Testis (tissue), 2 donors: ENCODE measurements around the gene FRAT2.

ENCODE experiments used
- POLR2A ChIP-seq: fragments of 450-650 bp; IDR thresholded peaks from one replicate; pipeline ENCODE4 v1.6.1; 2017; ENCODE audit warnings: antibody characterized with exemption, mild to moderate bottlenecking, moderate library complexity
- TF ChIP-seq, protein P1 (sequence below), 3 experiments: fragments of 450-650 bp in 2 of 3; fragments of 200-600 bp in 1 of 3; sonication (generic) in 1 of 3; IDR thresholded peaks; one replicate each; pipeline ENCODE4 v1.5.1; 2016 to 2019; ENCODE audit warnings: antibody characterized with exemption in 3 of 3, mild to moderate bottlenecking in 2 of 3, moderate library complexity in 1 of 3

DNA sequence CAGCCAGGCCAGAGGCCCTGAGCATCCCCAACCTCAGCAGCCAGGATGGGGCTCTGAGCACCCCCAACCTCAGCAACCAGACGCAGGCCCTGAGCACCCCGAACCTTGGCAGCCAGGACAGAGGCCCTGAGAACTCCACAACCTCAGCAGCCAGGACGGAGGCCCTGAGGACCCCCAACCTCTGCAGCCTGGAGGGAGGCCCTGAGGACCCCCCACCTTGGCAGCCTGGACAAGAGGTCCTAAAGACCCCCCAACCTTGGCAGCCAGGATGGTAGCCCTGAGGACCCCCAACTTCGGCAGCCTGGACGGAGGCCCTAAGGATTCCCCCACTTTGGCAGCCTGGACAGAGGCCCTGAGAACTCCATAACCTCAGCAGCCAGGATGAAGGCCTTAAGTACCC, 49.6 kb upstream of the FRAT2 start:
- TF ChIP-seq, protein P1, sequence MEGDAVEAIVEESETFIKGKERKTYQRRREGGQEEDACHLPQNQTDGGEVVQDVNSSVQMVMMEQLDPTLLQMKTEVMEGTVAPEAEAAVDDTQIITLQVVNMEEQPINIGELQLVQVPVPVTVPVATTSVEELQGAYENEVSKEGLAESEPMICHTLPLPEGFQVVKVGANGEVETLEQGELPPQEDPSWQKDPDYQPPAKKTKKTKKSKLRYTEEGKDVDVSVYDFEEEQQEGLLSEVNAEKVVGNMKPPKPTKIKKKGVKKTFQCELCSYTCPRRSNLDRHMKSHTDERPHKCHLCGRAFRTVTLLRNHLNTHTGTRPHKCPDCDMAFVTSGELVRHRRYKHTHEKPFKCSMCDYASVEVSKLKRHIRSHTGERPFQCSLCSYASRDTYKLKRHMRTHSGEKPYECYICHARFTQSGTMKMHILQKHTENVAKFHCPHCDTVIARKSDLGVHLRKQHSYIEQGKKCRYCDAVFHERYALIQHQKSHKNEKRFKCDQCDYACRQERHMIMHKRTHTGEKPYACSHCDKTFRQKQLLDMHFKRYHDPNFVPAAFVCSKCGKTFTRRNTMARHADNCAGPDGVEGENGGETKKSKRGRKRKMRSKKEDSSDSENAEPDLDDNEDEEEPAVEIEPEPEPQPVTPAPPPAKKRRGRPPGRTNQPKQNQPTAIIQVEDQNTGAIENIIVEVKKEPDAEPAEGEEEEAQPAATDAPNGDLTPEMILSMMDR (IDR thresholded peaks at IDR 0.05): no peak
- TF ChIP-seq POLR2A: no peak
